ENCODE data around the gene IGSF23. TPM values are rescaled to one million over a fixed set of nuclear protein-coding genes. Genes with fewer than 3 reads are reported as not detected.

IGSF23 gene
- total and polyA plus RNA-seq, 7 donors: not detected

DNA sequence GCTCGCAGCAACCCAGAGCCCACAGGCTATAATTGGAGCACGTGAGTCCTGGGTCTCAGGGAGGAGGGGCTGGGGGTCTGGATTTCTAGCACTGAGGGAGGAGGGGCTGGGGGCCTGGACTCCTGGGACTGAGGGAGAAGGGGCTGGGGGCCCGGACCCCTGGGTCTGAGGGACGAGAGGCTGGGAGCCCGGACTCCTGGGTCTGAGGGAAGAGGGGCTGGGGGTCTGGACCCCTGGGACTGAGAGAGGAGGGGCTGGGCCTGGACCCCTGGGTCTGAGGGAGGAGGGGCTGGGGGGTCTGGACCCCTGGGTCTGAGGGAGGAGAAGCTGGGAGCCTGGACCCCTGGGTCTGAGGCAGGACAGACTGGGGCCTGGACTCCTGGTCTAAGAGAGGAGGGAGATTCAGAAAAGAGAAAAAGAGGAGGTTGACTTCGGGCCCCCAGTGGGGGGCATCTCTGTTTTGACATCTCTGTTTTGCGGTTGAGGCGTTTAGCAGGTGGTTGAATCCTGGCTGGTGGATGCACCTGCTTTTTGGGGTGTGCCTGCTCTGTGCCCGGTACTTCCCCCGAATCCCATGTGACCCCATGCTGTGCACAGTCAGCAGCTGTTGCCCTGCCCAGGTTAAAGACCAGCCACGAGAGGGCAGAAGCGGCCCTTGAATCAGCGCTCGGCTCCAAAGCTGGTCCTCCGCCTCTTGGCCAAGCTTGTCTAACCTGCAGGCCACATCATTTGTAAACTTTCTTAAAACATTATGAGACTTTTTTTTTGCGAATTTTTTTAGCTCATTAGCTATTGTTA lies 40.8 kb downstream of the IGSF23 start:
- 34 to 40% methylated on average over 16 of the region's 16 CpGs for WGBS, 2 donors
- intact Hi-C loops (cut with DNase I): no loop called here
- H3K36me3 ChIP-seq: peaks cover 4 to 91% (median 32%) of the 10 kb centered on the region in 4 donors

DNA sequence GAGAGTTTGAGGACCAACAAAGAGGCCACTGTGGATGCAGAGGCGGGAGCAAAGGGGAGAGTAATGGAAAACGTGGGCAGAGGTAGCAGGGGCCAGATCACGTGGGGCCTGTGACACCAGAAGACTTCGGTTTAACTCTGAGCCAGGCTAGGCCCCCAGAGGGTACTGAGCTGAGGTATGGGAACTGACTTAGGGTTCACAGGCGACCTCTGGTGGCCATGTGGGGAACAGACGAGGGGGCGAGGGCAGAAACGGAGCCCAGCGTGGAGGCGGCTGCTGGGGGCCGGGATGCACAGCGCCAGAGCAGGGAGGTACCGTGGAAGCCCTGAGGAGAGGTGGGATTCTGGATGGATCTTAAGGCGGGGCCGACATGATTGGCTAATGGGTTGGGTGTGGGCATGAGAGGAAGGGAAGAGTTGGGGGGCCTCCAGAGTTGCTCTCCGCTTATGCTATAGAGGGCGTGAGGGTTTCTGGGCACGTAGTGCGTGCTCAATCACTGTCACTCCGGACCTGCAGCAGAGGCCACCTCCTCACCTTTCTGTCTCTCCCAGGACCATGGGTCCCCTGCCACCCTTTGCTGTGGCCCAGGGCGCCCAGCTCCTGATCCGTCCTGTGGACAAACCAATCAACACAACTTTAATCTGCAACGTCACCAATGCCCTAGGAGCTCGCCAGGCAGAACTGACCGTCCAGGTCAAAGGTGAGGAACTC lies 44.0 kb downstream of the IGSF23 start:
- H3K9me3 ChIP-seq: no peaks in the 10 kb centered on the region
- no peak for TF ChIP-seq POLR2A (IDR thresholded peaks at IDR 0.05)
- TF ChIP-seq CTCF (IDR thresholded peaks at IDR 0.05): peak; percentile 71 to 93 (median 83)
- H3K36me3 ChIP-seq: peaks cover 0 to 94% (median 18%) of the 10 kb centered on the region in 4 donors
- no peaks in the 10 kb centered on the region for H3K27me3 ChIP-seq
- no peak overlapping the region for H3K27ac ChIP-seq
- peak; percentile 69 for DNase-seq
- 43 to 44% methylated on average over 25 of the region's 25 CpGs for WGBS, 2 donors
- intact Hi-C loops (cut with DNase I): loop anchor here (2.0 kb wide), 1 partner anchor 87 kb away; no protein-coding TSS in a partner anchor
- H3K4me3 ChIP-seq: no peak overlapping the region
- H3K4me1 ChIP-seq: peaks cover 0 to 5% (median 0%) of the 10 kb centered on the region in 4 donors

More for the DNA sequence above, 40.8 kb downstream of the IGSF23 start:
- Histone ChIP-seq H3K9me3 (no peaks in the 10 kb centered on the region), H3K4me3 (no peak overlapping the region), H3K27me3 (no peaks in the 10 kb centered on the region), H3K4me1 (peaks cover 0 to 5% (median 0%) of the 10 kb centered on the region in 4 donors), H3K27ac (no peak overlapping the region)
- TF ChIP-seq CTCF (IDR thresholded peaks at IDR 0.05): peak in 3 of 4 experiments; percentile 5 to 32 (median 27)
- no peak for TF ChIP-seq EP300 (IDR thresholded peaks at IDR 0.05)
- no peak for TF ChIP-seq POLR2A (IDR thresholded peaks at IDR 0.05)
- peak; percentile 77 for DNase-seq

GRCh38 chr19:44658069-44658733 lies 44.8 kb downstream of the IGSF23 start:
- 94 to 95% methylated on average over 3 of the region's 3 CpGs for WGBS, 2 donors
- Histone ChIP-seq H3K36me3 (peaks cover 0 to 94% (median 20%) of the 10 kb centered on the region in 4 donors), H3K4me1 (peaks cover 0 to 5% (median 0%) of the 10 kb centered on the region in 4 donors), H3K27me3 (no peaks in the 10 kb centered on the region), H3K9me3 (no peaks in the 10 kb centered on the region), H3K27ac (no peak overlapping the region), H3K4me3 (no peak overlapping the region)
- DNase-seq: no peak
- intact Hi-C loops (cut with DNase I): no loop called here
- TF ChIP-seq POLR2A (IDR thresholded peaks at IDR 0.05) (no peak), EP300 (IDR thresholded peaks at IDR 0.05) (no peak), POLR2AphosphoS5 (IDR thresholded peaks at IDR 0.05) (no peak), CTCF (IDR thresholded peaks at IDR 0.05) (no peak)

DNA sequence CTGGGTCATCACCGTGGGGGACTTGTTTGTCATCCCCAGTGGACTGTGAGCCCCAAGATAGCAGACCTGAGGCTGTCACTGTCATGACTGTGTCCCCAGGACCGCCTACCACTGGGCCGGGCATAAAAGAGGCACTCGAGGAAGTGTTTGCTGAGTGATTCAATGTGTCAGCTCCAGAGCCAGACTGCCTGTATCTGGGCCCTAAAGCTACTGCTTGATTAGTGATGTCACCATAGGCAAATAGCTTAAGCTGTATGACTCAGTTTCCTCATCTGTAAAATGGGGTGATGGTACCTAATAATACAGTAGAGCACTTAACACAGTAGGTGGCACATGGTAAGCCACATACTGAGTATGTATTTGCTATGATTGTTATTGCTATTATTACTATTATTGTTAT lies 46.7 kb downstream of the IGSF23 start:
- peaks cover 0 to 5% (median 0%) of the 10 kb centered on the region in 4 donors for H3K4me1 ChIP-seq
- H3K27me3 ChIP-seq: no peaks in the 10 kb centered on the region
- no peaks in the 10 kb centered on the region for H3K9me3 ChIP-seq
- 77 to 89% methylated on average over 4 of the region's 4 CpGs for WGBS, 2 donors
- intact Hi-C loops (cut with DNase I): no loop called here
- TF ChIP-seq POLR2AphosphoS5 (IDR thresholded peaks at IDR 0.05): no peak
- peaks cover 0 to 78% (median 18%) of the 10 kb centered on the region in 4 donors for H3K36me3 ChIP-seq
- DNase-seq: no peak
- no peak overlapping the region for H3K4me3 ChIP-seq
- H3K27ac ChIP-seq: no peak overlapping the region

GRCh38 chr19:44661205-44661604 lies 47.8 kb downstream of the IGSF23 start:
- peaks cover 0 to 67% (median 18%) of the 10 kb centered on the region in 4 donors for H3K36me3 ChIP-seq
- 92 to 93% methylated on average over 11 of the region's 11 CpGs for WGBS, 2 donors
- intact Hi-C loops (cut with DNase I): no loop called here

More at GRCh38 chr19:44661205-44661604, 47.8 kb downstream of the IGSF23 start:
- Histone ChIP-seq H3K4me3 (no peak overlapping the region), H3K27me3 (no peaks in the 10 kb centered on the region), H3K27ac (no peak overlapping the region), H3K4me1 (peaks cover 0 to 5% (median 0%) of the 10 kb centered on the region in 4 donors), H3K9me3 (no peaks in the 10 kb centered on the region)
- TF ChIP-seq EP300 (IDR thresholded peaks at IDR 0.05): no peak
- no peak for TF ChIP-seq POLR2AphosphoS5 (IDR thresholded peaks at IDR 0.05)
- no peak for TF ChIP-seq POLR2A (IDR thresholded peaks at IDR 0.05)
- no peak for TF ChIP-seq CTCF (IDR thresholded peaks at IDR 0.05)
- DNase-seq: no peak

Data from sigmoid colon (tissue), 7 donors.